KBM-7 (cell line): ENCODE measurements around the gene PCBD1.

Source experiments
- DNase-seq: peaks from one replicate; pipeline ENCODE4 v3.0.0-alpha.2; 2015
- in situ Hi-C: fragments of 300-500 bp; cut with MboI; formaldehyde crosslinking; loops from 2 replicates; pipeline ENCODE4 v1.14.3; 2020; ENCODE audit warnings: low sequenced_read_pairs, low pct_unique_long_range_greater_than_20kb, mixed read lengths

PCBD1 gene

GRCh38 chr10:70887804-70888800, at the start of gene PCBD1:
TSS of gene PCBD1 (minus strand) at chr10:70888565. CDS start at chr10:70888533, 32 bp downstream.
- peak; percentile 77 for DNase-seq
- in situ Hi-C loops = no loop called here

GRCh38 chr10:70937661-70938060, 49.3 kb upstream of the PCBD1 start:
- DNase-seq = no peak
- in situ Hi-C loops = no loop called here

- in situ Hi-C loops = no loop called here
- DNase-seq = no peak
These were observed 47.7 kb upstream of the PCBD1 start for GRCh38 chr10:70936111-70936510.

- no peak for DNase-seq
- in situ Hi-C loops = no loop called here
These were observed 47.3 kb upstream of the PCBD1 start for GRCh38 chr10:70935631-70936030.

- DNase-seq = no peak
These were observed 46.8 kb upstream of the PCBD1 start for GRCh38 chr10:70935125-70935625.

GRCh38 chr10:70934701-70935100, 46.3 kb upstream of the PCBD1 start:
- DNase-seq = no peak
- in situ Hi-C loops = no loop called here

More at GRCh38 chr10:70935125-70935625, 46.8 kb upstream of the PCBD1 start:
- in situ Hi-C loops = no loop called here

- in situ Hi-C loops = no loop called here
- DNase-seq = no peak
These were observed 44.2 kb upstream of the PCBD1 start for GRCh38 chr10:70932392-70933196.

GRCh38 chr10:70931168-70931815, 42.9 kb upstream of the PCBD1 start:
- in situ Hi-C loops = no loop called here
- DNase-seq = no peak

- in situ Hi-C loops = no loop called here
- no peak for DNase-seq
These were observed 42.1 kb upstream of the PCBD1 start for GRCh38 chr10:70930263-70931000.

- in situ Hi-C loops = no loop called here
- DNase-seq = no peak
These were observed 39.8 kb upstream of the PCBD1 start for GRCh38 chr10:70928140-70928539.

- in situ Hi-C loops = no loop called here
- DNase-seq = no peak
These were observed 39.0 kb upstream of the PCBD1 start for GRCh38 chr10:70927189-70927943.

- in situ Hi-C loops = no loop called here
- no peak for DNase-seq
These were observed 38.0 kb upstream of the PCBD1 start for GRCh38 chr10:70926226-70927000.

- in situ Hi-C loops = no loop called here
- DNase-seq = peak; percentile 47
These were observed 37.2 kb upstream of the PCBD1 start for GRCh38 chr10:70925377-70926225.

- in situ Hi-C loops = loop anchor here (25.0 kb wide), 1 partner anchor 289 kb away; the partner anchor contains the start of gene UNC5B
- DNase-seq = no peak
These were observed 35.3 kb upstream of the PCBD1 start for GRCh38 chr10:70923696-70924095.

- in situ Hi-C loops = loop anchor here (25.0 kb wide), 1 partner anchor 291 kb away; the partner anchor contains the start of gene UNC5B
- no peak for DNase-seq
These were observed 32.9 kb upstream of the PCBD1 start for GRCh38 chr10:70921285-70921684.

- DNase-seq = no peak
- in situ Hi-C loops = loop anchor here (25.0 kb wide), 1 partner anchor 292 kb away; the partner anchor contains the start of gene UNC5B
These were observed 32.2 kb upstream of the PCBD1 start for GRCh38 chr10:70920519-70920918.
